Astrocyte (in vitro differentiated cells and primary cell): ENCODE data around the gene EPHB1. TPM values are rescaled to one million over a fixed set of nuclear protein-coding genes. Genes with fewer than 3 reads are reported as not detected.

Source experiments
- DNase-seq: peaks from one replicate; pipeline ENCODE4 v3.0.0-alpha.2; 2010; ENCODE audit warnings: low read depth
- FAIRE-seq: peaks from 2 replicates; lab custom pipeline; 2011; peaks lifted over from hg19 to GRCh38; lab: Jason Lieb, UNC
- H2AFZ ChIP-seq: 2 replicates; pipeline ENCODE4 v1.6.0; 2012; ENCODE audit warnings: low read depth, low read length, inconsistent platforms
- H3K27ac ChIP-seq: 2 replicates; pipeline ENCODE4 v1.5.1; 2011; ENCODE audit warnings: low read depth, low read length, inconsistent platforms
- H3K27me3 ChIP-seq: 2 replicates; pipeline ENCODE4 v1.6.0; 2011; ENCODE audit warnings: low read length, inconsistent platforms; ENCODE audit not compliant: insufficient read depth
- H3K36me3 ChIP-seq: 2 replicates; pipeline ENCODE4 v1.5.1; 2011; ENCODE audit warnings: low read length, inconsistent platforms; ENCODE audit not compliant: insufficient read depth
- H3K4me1 ChIP-seq: 2 replicates; pipeline ENCODE4 v1.5.1; 2011; ENCODE audit warnings: low read length, inconsistent platforms; ENCODE audit not compliant: insufficient read depth
- H3K4me2 ChIP-seq: 2 replicates; pipeline ENCODE4 v1.6.0; 2012; ENCODE audit warnings: low read length, inconsistent platforms
- H3K4me3 ChIP-seq: 2 replicates; pipeline ENCODE4 v1.5.1; 2011; ENCODE audit warnings: low read depth, mild to moderate bottlenecking, low read length, inconsistent platforms; ENCODE audit not compliant: insufficient read depth
- H3K79me2 ChIP-seq: 2 replicates; pipeline ENCODE4 v1.6.0; 2012; ENCODE audit warnings: mild to moderate bottlenecking, low read length, inconsistent platforms; ENCODE audit not compliant: insufficient read depth
- H3K9ac ChIP-seq: 2 replicates; pipeline ENCODE4 v1.6.0; 2012; ENCODE audit warnings: mild to moderate bottlenecking, low read length, inconsistent platforms
- H3K9me3 ChIP-seq: 2 replicates; pipeline ENCODE4 v1.5.1; 2012; ENCODE audit warnings: low read depth, mild to moderate bottlenecking, low read length, inconsistent platforms; ENCODE audit not compliant: insufficient read depth
- H4K20me1 ChIP-seq: 2 replicates; pipeline ENCODE4 v1.6.0; 2012; ENCODE audit warnings: low read length, inconsistent platforms; ENCODE audit not compliant: insufficient read depth
- H3K27ac Mint-ChIP-seq: one replicate; pipeline ENCODE4 v1.8.0; 2021; ENCODE audit warnings: mild to moderate bottlenecking, mixed read lengths; ENCODE audit not compliant: unreplicated experiment
- H3K27me3 Mint-ChIP-seq: one replicate; pipeline ENCODE4 v1.8.0; 2021; ENCODE audit warnings: low read depth, mixed read lengths; ENCODE audit not compliant: unreplicated experiment
- H3K36me3 Mint-ChIP-seq: one replicate; pipeline ENCODE4 v1.8.0; 2021; ENCODE audit warnings: low read depth, mixed read lengths; ENCODE audit not compliant: unreplicated experiment
- H3K4me1 Mint-ChIP-seq: one replicate; pipeline ENCODE4 v1.8.0; 2021; ENCODE audit warnings: low read depth, mixed read lengths; ENCODE audit not compliant: unreplicated experiment
- H3K4me3 Mint-ChIP-seq: one replicate; pipeline ENCODE4 v1.8.0; 2021; ENCODE audit warnings: mild to moderate bottlenecking, moderate library complexity, mixed read lengths; ENCODE audit not compliant: unreplicated experiment
- H3K9me3 Mint-ChIP-seq: one replicate; pipeline ENCODE4 v1.8.0; 2021; ENCODE audit warnings: mild to moderate bottlenecking, mixed read lengths; ENCODE audit not compliant: unreplicated experiment
- CTCF ChIP-seq: IDR thresholded peaks from 2 replicates; pipeline ENCODE4 v1.5.1; 2011; ENCODE audit warnings: low read depth, mild to moderate bottlenecking, inconsistent platforms, low read length, moderate library complexity; ENCODE audit not compliant: insufficient read depth
- EZH2 ChIP-seq: IDR thresholded peaks from 2 replicates; pipeline ENCODE4 v1.6.1; 2012; ENCODE audit warnings: mild to moderate bottlenecking, low read length, inconsistent platforms; ENCODE audit not compliant: insufficient read depth
- total RNA-seq: library from RNA; stranded (reverse); gene quantifications from 2 replicates; pipeline ENCODE4 v1.2.1, GENCODE V29; 2021

EPHB1 gene
- total RNA-seq, 1 donor from 2014 or later = 4.1 TPM

DNA sequence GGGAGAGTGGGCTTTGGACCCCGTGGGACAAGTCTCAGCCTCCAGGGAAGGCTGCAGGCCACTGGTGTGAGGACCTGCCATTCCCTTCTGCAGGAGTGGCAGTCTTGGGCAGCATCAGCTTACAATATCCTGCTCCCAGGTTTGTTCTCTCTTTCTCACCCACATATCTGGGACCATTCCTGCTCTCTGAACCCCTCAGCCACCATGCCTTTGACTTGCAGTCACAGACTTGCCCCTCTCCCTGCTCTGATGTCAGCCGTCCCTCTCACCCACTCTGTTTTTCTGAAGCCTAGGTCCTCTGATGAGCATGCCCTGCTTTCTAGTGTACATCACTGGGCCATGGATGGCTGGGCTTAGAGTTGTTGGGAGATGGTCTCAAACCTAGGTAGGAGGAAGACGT, 282.1 kb downstream of the EPHB1 start:
- no peak for TF ChIP-seq CTCF
- TF ChIP-seq EZH2 = no peak
- H3K27me3 ChIP-seq = no peaks in the 10 kb centered on the region
- peaks cover 6% of the 10 kb centered on the region for H3K9me3 Mint-ChIP-seq

DNA sequence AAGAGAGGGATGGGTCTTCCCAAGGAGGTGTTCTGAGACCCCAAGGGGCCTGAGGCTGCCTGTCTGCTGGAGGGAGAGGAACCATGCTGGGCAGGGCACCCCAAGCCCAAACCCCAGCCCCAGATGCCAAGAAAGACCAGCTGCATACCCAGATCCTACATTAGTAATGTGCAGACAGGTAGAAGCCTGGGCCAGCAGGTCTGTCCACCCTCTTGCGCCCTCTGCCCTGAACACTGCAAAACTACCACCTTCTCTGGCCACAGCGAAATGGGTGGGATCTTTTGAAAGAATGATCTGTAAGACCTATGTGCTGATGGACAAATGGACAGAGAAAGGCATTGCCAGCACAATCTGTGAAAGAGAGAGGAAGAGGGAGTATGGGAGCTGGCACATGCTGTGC, 283.2 kb downstream of the EPHB1 start:
- peaks cover 3% of the 10 kb centered on the region for H3K9me3 ChIP-seq
- FAIRE-seq = no peak
- no peak overlapping the region for H3K9ac ChIP-seq
- H2AFZ ChIP-seq = no peak overlapping the region
- Mint-ChIP-seq H3K4me1 (no peaks in the 10 kb centered on the region), H3K9me3 (peaks cover 4% of the 10 kb centered on the region), H3K36me3 (no peaks in the 10 kb centered on the region), H3K27me3 (peaks cover 25% of the 10 kb centered on the region), H3K4me3 (no peak overlapping the region), H3K27ac (no peak overlapping the region)
- H4K20me1 ChIP-seq = no peaks in the 10 kb centered on the region
- no peaks in the 10 kb centered on the region for H3K36me3 ChIP-seq
- H3K27me3 ChIP-seq = no peaks in the 10 kb centered on the region
- no peaks in the 10 kb centered on the region for H3K79me2 ChIP-seq
- H3K4me2 ChIP-seq = no peak overlapping the region
- TF ChIP-seq CTCF (no peak), EZH2 (no peak)
- H3K4me1 ChIP-seq = no peaks in the 10 kb centered on the region
- no peak for DNase-seq
- H3K4me3 ChIP-seq = no peak overlapping the region
- no peak overlapping the region for H3K27ac ChIP-seq

More for the DNA sequence above, 282.1 kb downstream of the EPHB1 start:
- Histone ChIP-seq H3K36me3 (no peaks in the 10 kb centered on the region), H3K27ac (no peak overlapping the region), H3K9ac (no peak overlapping the region), H3K4me1 (no peaks in the 10 kb centered on the region), H3K79me2 (no peaks in the 10 kb centered on the region), H3K4me3 (no peak overlapping the region), H3K4me2 (no peak overlapping the region), H3K9me3 (peaks cover 3% of the 10 kb centered on the region), H2AFZ (no peak overlapping the region), H4K20me1 (no peaks in the 10 kb centered on the region)
- peaks cover 19% of the 10 kb centered on the region for H3K27me3 Mint-ChIP-seq
- no peaks in the 10 kb centered on the region for H3K36me3 Mint-ChIP-seq
- no peak for FAIRE-seq
- H3K27ac Mint-ChIP-seq = no peak overlapping the region
- DNase-seq = no peak
- no peak overlapping the region for H3K4me3 Mint-ChIP-seq
- H3K4me1 Mint-ChIP-seq = no peaks in the 10 kb centered on the region

DNA sequence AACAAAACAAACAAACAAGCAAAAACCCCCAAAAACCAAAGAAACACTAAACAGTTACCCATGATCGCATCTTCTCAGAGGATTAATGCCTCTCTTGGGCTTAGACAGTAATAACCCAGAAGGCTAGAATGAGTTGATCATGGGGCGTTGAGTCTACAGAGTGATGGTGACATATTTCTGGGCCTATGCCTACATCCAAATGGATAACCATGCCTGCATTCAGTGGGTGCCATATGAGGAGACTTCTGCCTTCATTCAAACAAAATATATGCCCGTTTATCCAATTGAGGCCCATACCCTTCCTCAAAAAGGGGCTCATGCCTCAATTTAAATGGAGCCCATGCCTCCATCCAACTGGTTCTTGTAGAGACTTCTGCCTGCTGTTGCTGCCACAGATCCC, 284.0 kb downstream of the EPHB1 start:
- TF ChIP-seq EZH2 (no peak), CTCF (no peak)
- Histone ChIP-seq H3K27ac (no peak overlapping the region), H3K79me2 (no peaks in the 10 kb centered on the region), H3K4me1 (no peaks in the 10 kb centered on the region), H2AFZ (no peak overlapping the region), H3K9me3 (peaks cover 3% of the 10 kb centered on the region), H3K36me3 (no peaks in the 10 kb centered on the region), H4K20me1 (no peaks in the 10 kb centered on the region), H3K9ac (no peak overlapping the region), H3K4me3 (no peak overlapping the region), H3K27me3 (no peaks in the 10 kb centered on the region), H3K4me2 (no peak overlapping the region)
- DNase-seq = no peak
- H3K27ac Mint-ChIP-seq = no peak overlapping the region
- H3K9me3 Mint-ChIP-seq = peaks cover 2% of the 10 kb centered on the region
- no peak overlapping the region for H3K4me3 Mint-ChIP-seq
- no peak for FAIRE-seq
- H3K27me3 Mint-ChIP-seq = peaks cover 25% of the 10 kb centered on the region
- H3K36me3 Mint-ChIP-seq = no peaks in the 10 kb centered on the region
- no peaks in the 10 kb centered on the region for H3K4me1 Mint-ChIP-seq
